ENCODE measurements around the gene MFAP5.

The MFAP5 gene

GRCh38 chr12:8662593-8662992 lies at the start of gene MFAP5:
MFAP5 (minus strand) TSS chr12:8662826; CDS start chr12:8662104, 722 bp downstream.
- DNase-seq: peak in 1 of 2 donors; percentile 27
- Histone ChIP-seq H3K4me1 (peaks cover 0 to 17% (median 4%) of the 10 kb centered on the region in 4 donors), H3K9me3 (no peaks in the 10 kb centered on the region), H3K36me3 (no peaks in the 10 kb centered on the region), H3K27ac (peak within 1 kb of the TSS in 1 of 2 donors; percentile 2), H3K27me3 (no peaks in the 10 kb centered on the region), H3K4me3 (peak within 1 kb of the TSS in 1 of 2 donors; percentile 3)
- TF ChIP-seq, protein P1, sequence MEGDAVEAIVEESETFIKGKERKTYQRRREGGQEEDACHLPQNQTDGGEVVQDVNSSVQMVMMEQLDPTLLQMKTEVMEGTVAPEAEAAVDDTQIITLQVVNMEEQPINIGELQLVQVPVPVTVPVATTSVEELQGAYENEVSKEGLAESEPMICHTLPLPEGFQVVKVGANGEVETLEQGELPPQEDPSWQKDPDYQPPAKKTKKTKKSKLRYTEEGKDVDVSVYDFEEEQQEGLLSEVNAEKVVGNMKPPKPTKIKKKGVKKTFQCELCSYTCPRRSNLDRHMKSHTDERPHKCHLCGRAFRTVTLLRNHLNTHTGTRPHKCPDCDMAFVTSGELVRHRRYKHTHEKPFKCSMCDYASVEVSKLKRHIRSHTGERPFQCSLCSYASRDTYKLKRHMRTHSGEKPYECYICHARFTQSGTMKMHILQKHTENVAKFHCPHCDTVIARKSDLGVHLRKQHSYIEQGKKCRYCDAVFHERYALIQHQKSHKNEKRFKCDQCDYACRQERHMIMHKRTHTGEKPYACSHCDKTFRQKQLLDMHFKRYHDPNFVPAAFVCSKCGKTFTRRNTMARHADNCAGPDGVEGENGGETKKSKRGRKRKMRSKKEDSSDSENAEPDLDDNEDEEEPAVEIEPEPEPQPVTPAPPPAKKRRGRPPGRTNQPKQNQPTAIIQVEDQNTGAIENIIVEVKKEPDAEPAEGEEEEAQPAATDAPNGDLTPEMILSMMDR (IDR thresholded peaks at IDR 0.05): no peak
- intact Hi-C loops (cut with DNase I; ENCODE audit: low total_unique reads): no loop called here

DNA sequence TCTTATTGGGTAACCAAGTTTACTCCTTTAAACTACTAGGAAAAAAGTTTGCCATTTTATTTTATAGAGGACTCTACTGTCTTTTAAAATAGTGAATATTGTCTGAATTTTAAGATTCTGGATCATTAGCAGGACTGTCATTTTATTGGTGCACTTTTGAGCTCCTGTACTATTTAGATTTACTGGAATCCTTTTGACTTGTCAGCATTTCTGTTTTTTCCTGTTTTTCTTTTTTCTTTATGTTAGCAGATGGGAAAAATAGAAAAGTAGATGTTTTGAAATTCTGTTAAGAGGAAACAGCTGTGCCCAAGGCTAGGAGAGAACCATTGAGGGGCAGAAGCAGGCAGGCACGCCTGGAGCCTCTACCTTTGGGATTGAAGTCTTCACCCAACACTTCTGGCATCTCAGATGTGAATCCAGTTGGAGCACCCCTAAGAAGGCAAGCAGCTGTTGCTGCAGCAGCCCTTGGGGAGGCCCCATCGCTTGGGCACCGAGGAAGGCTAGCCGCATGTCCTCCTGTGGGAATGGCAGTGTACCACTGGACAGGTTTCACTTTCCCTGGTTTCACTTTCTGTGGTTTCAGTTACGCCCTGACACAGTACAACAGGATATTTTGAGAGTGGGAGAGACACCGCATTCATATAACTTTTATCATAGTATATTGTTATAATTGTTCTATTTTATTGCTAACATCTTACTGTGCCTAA lies 46.7 kb upstream of the MFAP5 start:
- H3K27ac ChIP-seq: peak overlapping the region; percentile 61 to 72
- DNase-seq: peak in 1 of 2 donors; percentile 26
- peaks cover 0 to 6% (median 0%) of the 10 kb centered on the region in 3 donors for H3K36me3 ChIP-seq
- no peaks in the 10 kb centered on the region for H3K27me3 ChIP-seq
- peak overlapping the region; percentile 41 to 52 for H3K4me3 ChIP-seq
- H3K4me1 ChIP-seq: peaks cover 0 to 84% (median 37%) of the 10 kb centered on the region in 4 donors
- intact Hi-C loops (cut with DNase I; ENCODE audit: low total_unique reads): no loop called here
- TF ChIP-seq, protein P1 (IDR thresholded peaks at IDR 0.05): no peak
- H3K9me3 ChIP-seq: no peaks in the 10 kb centered on the region

DNA sequence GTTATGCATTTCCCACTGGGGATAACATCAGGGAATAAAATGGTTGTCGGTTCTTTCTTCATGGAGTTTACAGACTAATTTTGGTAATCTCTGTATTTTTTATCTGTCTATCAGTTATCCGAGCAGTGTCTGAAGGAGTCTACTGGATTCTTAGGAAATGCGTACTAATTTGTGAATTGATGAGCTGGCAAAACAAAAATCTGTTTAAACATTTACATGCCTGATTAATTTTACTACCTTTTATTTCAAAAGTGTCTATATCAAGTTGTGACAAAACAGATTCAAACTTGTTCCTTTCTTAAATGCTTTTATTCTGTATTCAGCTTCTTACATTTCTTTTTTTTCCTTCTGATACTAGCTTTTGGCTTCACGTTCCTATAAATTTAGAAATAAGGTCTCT lies 39.5 kb upstream of the MFAP5 start:
- no peaks in the 10 kb centered on the region for H3K27me3 ChIP-seq
- TF ChIP-seq, protein P1 (IDR thresholded peaks at IDR 0.05): no peak
- H3K27ac ChIP-seq: peak overlapping the region; percentile 97 to 100
- no peaks in the 10 kb centered on the region for H3K36me3 ChIP-seq
- no peak overlapping the region for H3K4me3 ChIP-seq
- H3K9me3 ChIP-seq: no peaks in the 10 kb centered on the region
- no peak for DNase-seq
- peaks cover 0 to 60% (median 19%) of the 10 kb centered on the region in 4 donors for H3K4me1 ChIP-seq
- intact Hi-C loops (cut with DNase I; ENCODE audit: low total_unique reads): no loop called here

DNA sequence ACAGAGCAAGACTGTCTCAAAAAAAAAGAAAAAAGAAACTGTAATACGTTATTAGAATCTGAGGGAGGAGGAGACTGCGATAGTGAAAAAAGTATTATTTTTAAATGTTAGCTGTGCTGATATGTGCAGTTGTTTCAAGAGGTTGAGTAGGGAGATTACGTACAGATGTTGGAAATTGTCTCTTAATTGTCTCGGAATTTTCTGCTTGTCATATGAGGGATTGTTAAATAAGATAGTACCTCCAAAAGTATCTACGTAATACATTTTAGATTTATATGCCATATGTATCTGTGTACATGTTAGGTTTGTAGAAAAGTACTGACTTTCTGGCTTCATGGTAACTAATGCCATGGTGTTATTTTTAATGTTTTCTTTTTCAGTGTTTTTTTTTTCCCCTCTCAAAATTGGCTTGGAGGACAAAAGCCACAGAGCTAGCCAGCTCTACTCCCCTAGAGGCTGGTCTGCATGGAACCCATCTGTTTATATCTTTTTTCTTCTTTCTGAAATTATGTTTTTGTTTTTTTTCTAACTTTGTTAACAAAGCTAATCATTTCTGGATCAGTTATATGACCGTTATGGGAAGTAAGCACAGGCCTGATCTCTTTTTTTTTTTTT lies 38.5 kb upstream of the MFAP5 start:
- Histone ChIP-seq H3K27ac (peak overlapping the region; percentile 97 to 100), H3K9me3 (no peaks in the 10 kb centered on the region), H3K36me3 (no peaks in the 10 kb centered on the region), H3K27me3 (no peaks in the 10 kb centered on the region), H3K4me3 (peak overlapping the region; percentile 15 to 69), H3K4me1 (peaks cover 0 to 52% (median 18%) of the 10 kb centered on the region in 4 donors)
- intact Hi-C loops (cut with DNase I; ENCODE audit: low total_unique reads): no loop called here
- TF ChIP-seq, protein P1 (IDR thresholded peaks at IDR 0.05): peak in 1 of 2 experiments; percentile 20
- DNase-seq: no peak

GRCh38 chr12:8699714-8700113 lies 37.1 kb upstream of the MFAP5 start:
- peak overlapping the region; percentile 97 to 100 for H3K27ac ChIP-seq
- H3K27me3 ChIP-seq: no peaks in the 10 kb centered on the region
- no peaks in the 10 kb centered on the region for H3K36me3 ChIP-seq
- DNase-seq: no peak
- H3K4me3 ChIP-seq: peak overlapping the region; percentile 69 to 91
- TF ChIP-seq, protein P1 (IDR thresholded peaks at IDR 0.05): no peak
- peaks cover 0 to 51% (median 18%) of the 10 kb centered on the region in 4 donors for H3K4me1 ChIP-seq
- intact Hi-C loops (cut with DNase I; ENCODE audit: low total_unique reads): loop anchor here (10.0 kb wide), 1 partner anchor 1515 kb away; the partner anchor contains the start of gene GABARAPL1
- H3K9me3 ChIP-seq: no peaks in the 10 kb centered on the region
